Glutamatergic neuron (in vitro differentiated cells): ENCODE measurements around the gene MRPL49. TPM values are rescaled to one million over a fixed set of nuclear protein-coding genes. Genes with fewer than 3 reads are reported as not detected.
A peak's percentile ranks its signal among the peaks of the same experiment; 100 is the strongest.

Experiments used
- DNase-seq: peaks from one replicate; pipeline ENCODE4 v3.0.0; 2022
- H3K27ac Mint-ChIP-seq: one replicate; pipeline ENCODE4 v1.8.0; 2020; ENCODE audit warnings: mild to moderate bottlenecking, mixed read lengths, inconsistent platforms; ENCODE audit not compliant: unreplicated experiment
- H3K27me3 Mint-ChIP-seq: one replicate; pipeline ENCODE4 v1.8.0; 2020; ENCODE audit warnings: mild to moderate bottlenecking, moderate library complexity, mixed read lengths, inconsistent platforms; ENCODE audit not compliant: unreplicated experiment
- H3K36me3 Mint-ChIP-seq: one replicate; pipeline ENCODE4 v1.8.0; 2020; ENCODE audit warnings: mild to moderate bottlenecking, mixed read lengths, inconsistent platforms; ENCODE audit not compliant: unreplicated experiment
- H3K4me1 Mint-ChIP-seq: one replicate; pipeline ENCODE4 v1.8.0; 2020; ENCODE audit warnings: mild to moderate bottlenecking, low read depth, mixed read lengths, inconsistent platforms; ENCODE audit not compliant: unreplicated experiment
- H3K4me3 Mint-ChIP-seq: one replicate; pipeline ENCODE4 v1.8.0; 2020; ENCODE audit warnings: mild to moderate bottlenecking, mixed read lengths, inconsistent platforms; ENCODE audit not compliant: unreplicated experiment
- H3K9me3 Mint-ChIP-seq: one replicate; pipeline ENCODE4 v1.8.0; 2020; ENCODE audit warnings: mild to moderate bottlenecking, moderate library complexity, mixed read lengths, inconsistent platforms; ENCODE audit not compliant: unreplicated experiment
- total RNA-seq: library from RNA; stranded (reverse); fragmentation: NEBNext Ultra II Directional; extraction: Animal tissue kit (Norgen Biotek cat#: 25700); gene quantifications from one replicate; pipeline ENCODE4 v1.2.1, GENCODE V29; 2021; ENCODE audit not compliant: unreplicated experiment
- TF ChIP-seq, protein P1 (sequence below): fragments of 200-600 bp; sonication (generic); IDR thresholded peaks from one replicate; pipeline ENCODE4 v1.5.0; 2021; ENCODE audit not compliant: partially characterized antibody, unreplicated experiment

The MRPL49 gene
- total RNA-seq, 1 donor from 2014 or later, result 32.9 TPM

GRCh38 chr11:65078786-65079342 is 43.3 kb upstream of the MRPL49 start:
- no peak for DNase-seq
- peak overlapping the region; percentile 91 for H3K27ac Mint-ChIP-seq
- no peak overlapping the region for H3K4me3 Mint-ChIP-seq
- peaks cover 14% of the 10 kb centered on the region for H3K4me1 Mint-ChIP-seq
- H3K36me3 Mint-ChIP-seq, result no peaks in the 10 kb centered on the region
- TF ChIP-seq, protein P1, sequence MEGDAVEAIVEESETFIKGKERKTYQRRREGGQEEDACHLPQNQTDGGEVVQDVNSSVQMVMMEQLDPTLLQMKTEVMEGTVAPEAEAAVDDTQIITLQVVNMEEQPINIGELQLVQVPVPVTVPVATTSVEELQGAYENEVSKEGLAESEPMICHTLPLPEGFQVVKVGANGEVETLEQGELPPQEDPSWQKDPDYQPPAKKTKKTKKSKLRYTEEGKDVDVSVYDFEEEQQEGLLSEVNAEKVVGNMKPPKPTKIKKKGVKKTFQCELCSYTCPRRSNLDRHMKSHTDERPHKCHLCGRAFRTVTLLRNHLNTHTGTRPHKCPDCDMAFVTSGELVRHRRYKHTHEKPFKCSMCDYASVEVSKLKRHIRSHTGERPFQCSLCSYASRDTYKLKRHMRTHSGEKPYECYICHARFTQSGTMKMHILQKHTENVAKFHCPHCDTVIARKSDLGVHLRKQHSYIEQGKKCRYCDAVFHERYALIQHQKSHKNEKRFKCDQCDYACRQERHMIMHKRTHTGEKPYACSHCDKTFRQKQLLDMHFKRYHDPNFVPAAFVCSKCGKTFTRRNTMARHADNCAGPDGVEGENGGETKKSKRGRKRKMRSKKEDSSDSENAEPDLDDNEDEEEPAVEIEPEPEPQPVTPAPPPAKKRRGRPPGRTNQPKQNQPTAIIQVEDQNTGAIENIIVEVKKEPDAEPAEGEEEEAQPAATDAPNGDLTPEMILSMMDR, result no peak
- H3K27me3 Mint-ChIP-seq, result peaks cover 6% of the 10 kb centered on the region
- peaks cover 7% of the 10 kb centered on the region for H3K9me3 Mint-ChIP-seq

DNA sequence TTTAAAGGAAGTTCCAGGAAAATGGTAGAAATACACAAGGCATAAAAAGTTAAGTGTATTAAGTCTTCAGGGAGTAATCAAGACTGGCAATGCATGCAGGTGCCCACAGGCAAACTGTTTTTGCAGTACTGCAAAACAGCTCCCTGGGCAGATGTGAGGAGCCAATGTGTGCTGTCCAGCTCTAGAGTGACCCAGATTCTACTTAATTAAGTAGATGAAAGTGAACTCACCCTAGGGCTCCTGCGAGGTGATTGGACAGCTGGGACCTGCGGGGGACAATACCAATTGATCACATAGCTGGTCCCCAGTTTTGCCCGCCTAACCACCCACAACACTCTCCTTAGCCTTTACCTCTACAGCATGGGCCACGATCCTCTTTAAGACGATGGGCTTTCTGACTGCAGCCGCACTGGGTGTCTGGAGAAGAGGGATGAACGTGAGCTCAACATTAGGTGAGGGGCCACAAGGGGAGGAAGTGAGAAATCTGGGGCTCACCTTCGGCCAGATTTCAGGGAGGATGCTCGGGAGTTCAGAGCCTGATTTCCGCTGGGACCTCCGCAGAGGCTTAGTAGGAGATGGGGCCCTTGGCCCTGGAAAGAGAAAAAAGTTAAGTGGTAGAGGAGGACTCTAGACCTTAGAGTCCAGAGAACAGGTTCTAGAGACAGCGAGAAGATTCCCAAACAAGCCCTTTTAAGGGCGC is 38.8 kb upstream of the MRPL49 start:
- Mint-ChIP-seq H3K4me3 (peak overlapping the region; percentile 93), H3K27me3 (peaks cover 5% of the 10 kb centered on the region), H3K27ac (peak overlapping the region; percentile 52), H3K36me3 (no peaks in the 10 kb centered on the region), H3K4me1 (peaks cover 9% of the 10 kb centered on the region), H3K9me3 (peaks cover 5% of the 10 kb centered on the region)
- TF ChIP-seq, protein P1, result no peak
- no peak for DNase-seq

DNA sequence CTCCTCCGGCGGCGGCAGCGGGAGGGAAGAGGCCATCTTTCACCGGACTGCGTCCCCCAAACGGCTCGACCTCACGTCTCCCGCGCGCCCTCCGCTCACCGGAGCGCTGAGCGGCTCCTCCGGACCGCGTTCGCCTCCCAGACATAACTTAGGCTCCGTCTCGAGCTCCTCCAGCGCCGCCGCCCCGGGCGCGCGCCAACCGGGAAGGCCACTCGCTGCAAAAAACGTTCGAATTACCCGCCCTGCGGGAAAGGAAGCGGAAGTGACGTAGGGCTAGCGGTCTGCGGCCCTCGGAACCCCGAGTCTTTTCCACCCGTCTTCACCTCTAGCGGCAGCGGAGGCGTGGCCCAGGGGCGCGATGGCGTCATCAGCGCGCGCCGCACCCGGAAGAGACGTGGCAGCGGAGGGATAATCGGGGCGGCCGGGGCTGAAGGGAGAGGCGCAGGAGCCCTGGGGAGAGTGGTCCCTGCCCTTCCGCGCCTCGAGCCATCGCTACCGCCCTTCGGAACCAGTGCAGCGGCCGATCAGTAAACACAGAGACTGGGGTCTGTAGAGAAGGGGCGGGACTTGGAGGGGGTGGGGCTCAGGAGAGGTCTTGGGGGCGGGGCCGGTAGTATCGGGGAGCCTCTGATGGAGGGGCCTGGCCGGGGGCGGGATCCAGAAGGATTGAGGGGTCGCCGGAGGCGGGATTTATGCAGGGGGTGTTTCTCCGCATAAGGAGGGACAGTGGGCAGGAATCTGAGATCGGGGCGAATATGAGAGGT is 38.1 kb upstream of the MRPL49 start, which contains the start of the genes CDCA5 and ZFPL1:
Gene CDCA5 (minus strand): TSS at position 207 of the 764 bp plus-strand sequence. CDS start 62 bp downstream, at position 145.
Gene ZFPL1 (plus strand): TSS at position 389 of the 764 bp plus-strand sequence. CDS start 477 bp downstream, outside the sequence.
- Mint-ChIP-seq H3K36me3 (no peaks in the 10 kb centered on the region), H3K27me3 (peaks cover 8% of the 10 kb centered on the region), H3K9me3 (peaks cover 5% of the 10 kb centered on the region), H3K4me1 (peaks cover 7% of the 10 kb centered on the region), H3K27ac (peak within 1 kb of the TSS; percentile 75), H3K4me3 (peak within 1 kb of the TSS; percentile 93)
- TF ChIP-seq, protein P1, result no peak
- peak; percentile 97 for DNase-seq

GRCh38 chr11:65084598-65085375 is 37.3 kb upstream of the MRPL49 start:
- Mint-ChIP-seq H3K9me3 (peaks cover 6% of the 10 kb centered on the region), H3K36me3 (no peaks in the 10 kb centered on the region), H3K4me3 (peak overlapping the region; percentile 93), H3K27me3 (peaks cover 8% of the 10 kb centered on the region), H3K27ac (peak overlapping the region; percentile 75), H3K4me1 (peaks cover 7% of the 10 kb centered on the region)
- TF ChIP-seq, protein P1, result no peak
- no peak for DNase-seq
